Occipital lobe (tissue), 2 donors: ENCODE results near the gene ZNF557. TPM values are rescaled to one million over a fixed set of nuclear protein-coding genes. Genes with fewer than 3 reads are reported as not detected.

ENCODE experiments used
- DNase-seq: peaks from one replicate; lab custom pipeline; 2025; lab: John Stamatoyannopoulos, UW
- total RNA-seq: library from RNA; depleted of rRNA; stranded (reverse); fragments of >200 nt; gene quantifications from one replicate; pipeline ENCODE4 v1.2.3, GENCODE V29; 2014

The ZNF557 gene
- total RNA-seq, 1 donor from 2014 or later, result 40.9 TPM

DNA sequence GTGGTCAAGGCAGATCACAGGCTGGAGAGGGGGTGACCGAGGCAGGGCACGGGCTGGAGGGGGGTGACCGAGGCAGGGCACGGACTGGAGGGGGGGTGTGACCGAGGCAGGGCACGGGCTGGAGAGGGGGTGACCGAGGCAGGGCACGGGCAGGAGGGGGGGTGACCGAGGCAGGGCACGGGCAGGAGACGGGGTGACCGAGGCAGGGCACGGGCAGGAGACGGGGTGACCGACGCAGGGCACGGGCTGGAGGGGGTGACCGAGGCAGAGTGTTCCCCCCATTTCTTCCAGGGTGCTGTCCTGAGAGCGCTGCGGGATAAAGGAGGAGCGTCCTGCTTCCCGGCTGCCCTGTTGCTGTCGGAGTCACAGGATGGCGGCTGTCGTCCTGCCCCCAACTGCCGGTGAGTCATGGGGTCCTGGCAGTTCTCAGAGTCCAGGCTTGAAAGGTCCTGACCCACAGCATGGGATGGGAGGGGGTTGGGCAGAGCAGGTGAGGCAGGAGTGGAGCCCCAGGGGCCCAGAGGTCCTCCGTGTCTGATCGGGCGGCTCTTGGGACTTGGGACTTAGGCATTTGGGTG lies 5.3 kb downstream of the ZNF557 start:
- DNase-seq, result no peak

DNA sequence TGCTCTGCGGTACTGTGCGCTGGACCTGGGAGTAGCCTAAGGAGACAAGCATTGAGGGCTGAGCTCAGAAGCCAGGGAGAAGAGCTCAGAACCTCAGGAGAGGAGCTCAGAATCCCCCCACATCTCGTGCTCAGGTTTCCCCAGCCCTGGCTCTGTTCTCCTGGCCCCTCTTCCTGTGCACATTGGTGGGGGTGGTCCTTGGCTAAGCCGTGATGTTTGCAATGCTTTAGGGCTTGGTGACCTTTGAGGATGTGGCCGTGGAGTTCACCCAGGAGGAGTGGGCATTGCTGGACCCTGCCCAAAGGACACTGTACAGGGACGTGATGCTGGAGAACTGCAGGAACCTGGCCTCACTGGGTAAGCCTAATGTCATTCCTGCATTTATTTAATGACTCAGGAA lies 6.6 kb downstream of the ZNF557 start:
- no peak for DNase-seq

DNA sequence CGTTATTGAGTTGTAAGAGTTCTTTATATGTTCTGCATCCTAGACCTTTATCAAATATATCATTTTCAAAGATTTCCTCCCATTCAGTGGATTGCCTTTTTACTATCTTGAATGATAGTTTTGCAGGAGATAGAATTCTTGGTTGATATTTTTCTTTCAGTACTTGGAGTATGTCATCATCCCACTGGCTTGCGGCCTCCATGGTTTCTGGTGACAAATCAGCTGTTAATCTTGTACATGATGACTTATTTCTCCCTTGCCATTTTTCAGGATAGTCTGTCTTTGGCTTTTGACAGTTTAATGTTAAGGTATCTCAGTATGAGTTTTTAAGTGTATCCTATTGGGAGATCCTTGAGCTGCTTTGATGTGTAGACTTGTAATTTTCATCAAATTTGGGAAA lies 8.5 kb downstream of the ZNF557 start:
- DNase-seq, result no peak

DNA sequence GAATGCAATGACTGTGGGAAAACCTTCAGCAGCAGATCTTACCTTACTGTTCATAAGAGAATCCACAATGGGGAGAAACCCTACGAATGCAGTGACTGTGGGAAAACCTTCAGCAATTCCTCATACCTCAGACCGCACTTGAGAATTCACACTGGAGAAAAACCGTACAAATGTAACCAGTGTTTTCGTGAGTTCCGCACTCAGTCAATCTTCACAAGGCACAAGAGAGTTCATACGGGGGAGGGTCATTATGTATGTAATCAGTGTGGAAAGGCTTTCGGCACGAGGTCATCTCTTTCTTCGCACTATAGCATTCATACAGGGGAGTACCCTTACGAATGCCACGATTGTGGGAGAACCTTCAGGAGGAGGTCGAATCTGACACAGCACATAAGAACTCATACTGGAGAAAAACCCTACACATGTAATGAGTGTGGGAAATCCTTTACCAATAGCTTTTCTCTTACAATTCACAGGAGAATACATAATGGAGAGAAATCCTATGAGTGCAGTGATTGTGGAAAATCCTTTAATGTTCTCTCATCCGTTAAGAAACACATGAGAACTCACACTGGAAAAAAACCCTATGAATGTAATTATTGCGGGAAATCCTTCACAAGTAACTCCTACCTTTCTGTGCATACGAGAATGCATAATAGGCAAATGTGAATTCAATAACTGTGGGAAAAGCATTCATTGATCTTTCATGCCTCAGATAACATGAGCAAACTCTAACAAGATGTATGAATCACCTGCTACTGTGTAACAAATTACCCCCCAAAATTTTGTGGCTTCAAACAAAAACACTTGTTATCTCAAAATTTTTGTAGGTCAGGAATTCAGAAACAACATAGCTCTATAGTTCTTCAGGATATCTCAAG lies 13.8 kb downstream of the ZNF557 start:
- DNase-seq, result no peak

DNA sequence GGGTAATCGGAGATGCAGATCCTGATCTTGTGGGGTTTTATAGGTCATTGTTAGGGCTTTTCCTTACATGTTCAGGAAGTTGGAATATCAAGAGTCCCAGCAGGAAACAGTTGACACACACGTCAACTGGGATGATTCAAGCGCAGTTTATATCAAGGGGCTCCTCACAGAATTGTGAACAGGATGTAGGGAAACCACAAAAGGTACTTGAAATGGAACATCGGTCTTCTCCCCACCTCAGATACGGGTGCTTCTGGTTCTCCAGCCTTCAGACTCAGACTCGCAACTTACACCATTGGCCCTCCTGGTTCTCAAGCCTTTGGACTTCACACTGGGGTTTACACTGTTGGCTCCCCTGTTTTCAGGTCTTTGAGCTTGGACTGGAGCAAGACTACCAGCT lies 19.5 kb downstream of the ZNF557 start:
- no peak for DNase-seq

DNA sequence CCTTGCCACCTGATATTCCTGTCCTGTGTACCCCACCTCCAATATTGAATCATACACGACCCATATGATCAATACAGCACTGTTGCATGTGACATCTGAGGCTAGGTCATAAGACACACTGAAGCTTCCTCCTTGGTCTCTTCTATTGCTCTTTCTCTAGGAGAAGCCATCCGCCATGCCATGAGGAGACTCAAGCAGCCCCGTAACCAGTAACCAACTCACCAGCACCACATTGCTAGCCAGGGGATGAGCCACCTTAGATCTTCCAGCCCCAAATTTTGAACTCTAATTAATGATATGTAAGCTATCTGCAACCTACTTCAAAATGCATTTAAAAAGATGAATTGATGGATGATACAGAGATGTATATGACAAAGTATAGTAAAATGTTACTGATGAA lies 28.6 kb downstream of the ZNF557 start:
- DNase-seq, result no peak

DNA sequence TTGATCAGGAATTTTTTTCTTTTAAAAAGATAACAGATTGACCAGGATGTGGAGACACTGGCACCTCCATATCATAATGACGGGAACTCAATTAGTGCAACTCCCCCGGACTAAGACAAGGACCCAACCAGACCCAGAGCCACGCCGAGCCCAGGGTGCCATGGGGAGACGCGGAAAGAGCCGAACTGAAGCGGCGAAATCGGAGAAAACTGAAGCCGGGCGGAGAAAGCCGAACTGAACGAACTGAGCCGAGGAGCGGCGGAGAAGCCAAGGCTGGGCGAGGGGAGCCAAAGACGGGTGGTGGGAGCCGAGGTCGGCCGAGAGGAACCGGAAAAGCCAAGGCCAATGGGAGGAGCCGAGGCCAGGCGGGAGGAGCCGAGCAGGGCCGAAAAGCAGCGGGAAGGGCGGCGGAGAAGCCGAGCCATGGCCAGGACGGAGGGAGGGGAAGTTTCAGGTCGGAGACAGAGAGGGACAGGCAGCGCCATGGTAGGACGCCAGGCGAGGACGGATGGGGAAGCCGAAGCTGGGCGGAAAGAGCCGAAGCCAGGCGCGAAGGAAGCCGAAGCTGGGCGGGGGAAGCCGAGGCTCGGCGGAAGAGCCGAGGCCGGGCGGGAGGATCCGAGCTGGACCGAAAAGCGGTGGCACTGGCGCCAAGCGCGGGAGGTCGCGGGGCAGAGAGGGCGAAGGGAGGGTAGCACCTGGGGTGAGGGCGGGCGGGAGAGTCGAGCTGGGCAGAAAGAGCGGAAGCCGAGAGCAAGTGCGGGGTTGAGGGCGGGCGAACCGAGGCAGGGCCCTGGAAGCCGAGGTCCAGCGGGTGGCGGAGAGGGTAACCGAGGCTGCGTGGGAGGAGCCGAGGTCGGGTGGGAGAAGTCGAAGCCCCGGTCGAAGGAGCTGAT lies 29.4 kb downstream of the ZNF557 start:
- DNase-seq, result peak; percentile 87

DNA sequence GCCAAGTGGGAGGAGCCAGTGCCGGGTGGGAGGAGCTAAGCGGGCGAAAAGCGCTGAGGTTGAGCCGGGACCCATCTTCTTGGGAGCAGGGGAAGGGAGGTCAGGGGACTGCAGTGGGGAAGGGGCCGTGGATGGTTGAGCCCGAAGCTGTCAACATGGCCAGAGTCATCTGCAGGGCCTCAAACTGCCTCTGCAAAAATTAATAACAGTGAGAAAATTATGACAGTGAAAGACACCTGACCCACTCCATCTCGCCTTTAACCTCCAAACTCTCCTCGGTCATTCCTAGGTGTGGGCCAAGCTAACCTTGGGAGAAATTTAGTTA lies 30.1 kb downstream of the ZNF557 start:
- no peak for DNase-seq

DNA sequence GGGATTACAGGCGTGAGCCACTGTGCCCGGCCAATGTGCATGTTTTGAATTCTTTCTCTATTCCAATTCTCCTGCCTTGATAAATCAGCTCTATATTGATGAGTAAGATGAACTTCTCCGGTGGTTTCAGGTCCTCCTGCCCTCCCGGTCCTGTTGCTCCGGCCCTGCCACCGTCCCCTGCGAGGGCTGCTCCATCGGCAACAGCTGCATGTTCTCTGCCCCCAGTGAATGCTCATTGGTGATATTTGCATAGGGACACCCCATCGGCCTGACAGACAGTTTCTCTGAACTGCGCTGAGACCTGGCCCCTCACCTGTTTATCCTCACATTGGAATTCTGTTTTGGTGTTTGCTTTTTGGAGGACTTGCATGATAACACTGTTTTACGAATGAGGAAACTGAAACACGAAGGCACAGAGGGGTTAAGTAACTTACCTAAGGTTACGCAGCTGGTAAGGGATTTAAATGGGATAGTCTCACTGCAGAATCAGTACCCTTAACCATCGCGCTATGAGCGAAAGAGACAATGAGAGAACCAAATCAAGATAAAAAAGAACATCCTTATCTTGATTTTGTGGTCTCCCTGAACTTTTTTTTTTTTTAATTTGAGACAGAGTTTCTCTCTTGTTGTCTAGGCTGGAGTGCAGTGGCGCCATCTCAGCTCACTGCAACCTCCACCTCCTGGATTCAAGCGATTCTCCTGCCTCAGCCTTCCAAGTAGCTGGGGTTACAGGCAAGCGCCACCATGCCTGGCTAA lies 32.2 kb downstream of the ZNF557 start:
- no peak for DNase-seq

DNA sequence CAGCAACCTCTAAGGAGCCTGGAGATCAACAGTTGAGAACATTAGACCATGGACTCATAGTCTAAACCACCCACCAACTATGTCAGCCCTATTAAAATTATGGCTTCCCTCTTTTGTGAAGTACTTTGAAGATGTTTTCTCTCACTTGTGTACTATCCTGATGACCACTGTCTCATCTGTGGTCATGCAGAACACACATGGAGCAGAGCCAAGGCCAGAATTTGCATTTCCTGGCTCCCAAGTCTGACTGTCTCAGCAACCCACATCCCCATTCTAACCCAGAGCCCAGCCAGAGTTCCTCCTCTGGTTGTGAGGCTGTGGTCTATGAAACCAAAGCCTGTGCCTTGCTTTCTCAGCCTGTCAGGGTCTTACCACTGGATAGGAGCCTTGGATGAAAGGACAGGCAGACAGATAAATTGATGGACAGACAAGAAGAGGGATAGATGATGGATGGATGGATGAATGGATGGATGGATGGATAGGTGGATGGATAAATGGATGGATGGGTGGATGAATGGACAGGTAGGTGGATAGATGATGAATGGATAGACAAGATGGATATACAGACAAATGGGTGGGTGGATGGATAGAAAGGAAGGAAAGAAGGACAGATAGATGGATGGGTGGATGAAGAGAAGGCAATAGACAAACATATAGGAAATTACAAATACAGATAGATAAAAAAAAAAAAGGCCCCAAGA lies 35.4 kb downstream of the ZNF557 start:
- no peak for DNase-seq

DNA sequence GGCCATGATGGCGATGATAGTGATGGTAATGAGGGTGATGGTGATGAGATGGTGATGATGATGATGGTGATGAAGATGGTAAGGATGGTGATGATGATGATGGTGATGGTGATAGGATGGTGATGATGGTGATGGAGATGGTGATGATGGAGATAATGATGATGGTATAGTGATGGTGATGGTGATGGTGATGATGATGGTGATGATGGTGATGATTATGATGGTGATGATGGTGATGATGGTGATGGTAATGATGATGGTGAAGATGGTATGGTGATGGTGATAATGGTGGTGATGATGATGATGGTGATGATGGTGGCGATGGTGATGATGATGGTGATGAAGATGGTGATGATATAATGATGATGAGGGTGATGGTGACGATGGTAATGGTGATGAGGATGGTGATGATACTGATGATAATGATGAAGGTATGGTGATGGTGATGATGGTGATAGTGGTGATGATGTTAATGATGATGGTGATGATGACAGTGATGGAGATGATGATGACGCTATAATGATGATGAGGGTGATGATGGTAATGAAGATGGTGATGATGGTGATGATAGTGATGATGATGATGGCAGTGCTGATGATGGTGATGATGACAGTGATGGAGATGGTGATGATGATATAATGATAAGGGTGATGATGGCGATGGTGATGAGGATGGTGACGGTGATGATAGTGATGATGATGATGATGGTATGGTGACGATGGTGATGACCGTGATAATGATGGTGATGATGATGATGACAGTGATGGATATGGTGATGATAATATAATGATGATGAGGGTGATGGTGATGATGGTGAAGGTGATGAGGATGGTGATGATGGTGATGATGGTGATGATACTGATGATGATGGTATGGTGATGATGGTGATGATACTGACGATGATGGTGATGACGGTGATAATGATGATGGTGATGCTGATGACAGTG lies 37.5 kb downstream of the ZNF557 start:
- DNase-seq, result no peak

DNA sequence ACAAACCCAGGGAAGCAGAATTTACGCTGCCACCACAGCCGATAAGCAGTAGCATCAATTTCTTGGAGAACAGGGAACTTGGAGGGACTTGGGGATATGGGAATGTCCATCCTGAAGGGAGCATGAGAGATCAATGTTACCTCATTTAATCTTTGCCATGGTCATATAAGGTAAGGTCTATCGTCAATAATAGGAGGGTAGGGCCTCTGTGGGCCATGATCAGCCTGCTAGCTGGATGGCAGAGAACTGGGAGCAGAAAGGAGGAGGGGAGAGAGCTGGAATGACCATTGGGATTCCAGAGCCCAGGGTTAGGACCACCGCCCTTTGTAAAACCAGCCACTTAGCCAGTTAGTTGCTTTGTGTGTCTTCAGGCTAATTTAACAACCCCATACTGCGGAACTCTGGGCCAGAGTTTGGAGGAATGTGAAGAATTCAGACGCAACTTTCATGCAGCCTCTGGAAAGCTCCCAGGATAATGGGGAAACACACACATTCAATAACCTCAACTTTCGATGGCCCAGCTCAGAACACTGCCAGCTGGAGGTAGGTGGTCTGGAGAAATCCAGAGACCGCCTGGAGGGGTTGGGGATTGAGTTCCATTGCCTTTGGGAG lies 40.3 kb downstream of the ZNF557 start:
- DNase-seq, result no peak

DNA sequence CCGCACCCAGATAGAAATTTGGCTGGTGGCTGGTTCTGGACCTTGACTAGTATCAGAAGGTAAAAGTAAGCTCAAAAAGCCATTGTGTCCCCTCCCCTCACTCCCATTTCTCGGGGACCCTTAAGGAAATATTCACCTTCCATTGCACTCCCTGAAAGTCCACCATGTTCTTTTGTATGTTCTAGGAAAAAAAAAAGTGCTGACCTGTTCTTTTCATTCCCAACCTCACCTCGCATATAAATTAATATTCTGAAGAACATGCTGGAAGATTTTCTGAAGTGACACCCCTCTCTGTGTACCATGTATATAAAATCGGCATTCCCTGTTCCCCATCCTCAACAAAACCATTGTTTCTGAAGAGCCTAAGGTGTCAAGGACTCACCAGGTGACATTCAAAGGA lies 43.2 kb downstream of the ZNF557 start:
- DNase-seq, result no peak

DNA sequence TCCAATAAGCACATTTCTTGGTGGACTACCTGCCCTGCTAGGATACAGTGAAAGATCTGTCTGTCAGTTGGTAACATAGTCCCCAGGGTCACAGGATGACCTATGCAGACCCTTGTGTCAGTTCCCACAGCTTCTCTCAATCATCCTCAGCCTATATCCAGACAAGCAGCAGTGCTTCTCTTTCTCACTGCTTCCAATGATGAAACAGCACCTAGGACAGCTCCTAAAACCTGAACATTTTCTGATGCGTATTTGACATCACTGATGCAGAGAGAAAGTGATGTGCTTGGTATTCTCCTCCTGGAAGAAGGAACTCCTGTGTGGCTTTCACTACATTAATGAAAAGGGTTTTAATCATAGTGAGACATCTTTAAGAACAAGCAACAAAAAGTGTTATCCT lies 43.7 kb downstream of the ZNF557 start:
- DNase-seq, result no peak

DNA sequence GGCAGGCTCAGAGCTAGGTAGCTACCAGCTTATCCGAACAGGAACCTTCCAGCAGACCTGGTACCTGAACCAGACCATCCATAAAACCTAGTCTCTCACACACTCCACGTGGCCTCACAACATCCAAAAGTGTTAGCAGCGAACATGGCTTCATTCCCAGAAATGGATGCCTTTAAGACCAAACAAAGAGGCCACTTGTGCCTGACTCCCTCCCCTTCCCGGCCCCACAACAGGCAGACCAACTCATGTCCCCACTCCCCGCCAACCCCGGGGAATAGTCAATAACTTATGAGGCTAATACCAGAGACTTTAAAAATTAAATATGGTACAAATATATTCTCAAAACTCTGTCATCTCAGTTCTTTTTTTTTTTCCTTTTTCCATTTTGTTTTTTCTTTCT lies 46.2 kb downstream of the ZNF557 start:
- peak; percentile 32 for DNase-seq

DNA sequence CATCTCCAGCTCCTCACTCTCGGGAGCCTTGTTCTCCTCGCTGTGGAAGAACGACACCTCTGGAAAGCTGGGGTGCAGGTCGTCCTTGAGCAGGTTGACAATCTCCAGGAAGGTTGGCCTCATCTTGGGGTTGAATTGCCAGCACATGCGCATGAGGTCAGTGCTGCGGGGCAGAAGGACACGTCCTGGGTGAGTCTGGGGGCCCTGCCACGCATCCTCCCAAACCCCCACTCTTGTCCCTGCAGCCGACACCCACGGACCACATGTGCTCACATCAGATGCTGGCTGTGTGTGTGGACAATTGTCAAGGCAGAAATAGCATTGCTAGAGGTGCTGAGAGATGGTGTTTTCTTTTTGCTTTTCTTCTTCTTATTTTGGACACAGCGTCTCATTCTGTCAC lies 47.7 kb downstream of the ZNF557 start:
- no peak for DNase-seq

DNA sequence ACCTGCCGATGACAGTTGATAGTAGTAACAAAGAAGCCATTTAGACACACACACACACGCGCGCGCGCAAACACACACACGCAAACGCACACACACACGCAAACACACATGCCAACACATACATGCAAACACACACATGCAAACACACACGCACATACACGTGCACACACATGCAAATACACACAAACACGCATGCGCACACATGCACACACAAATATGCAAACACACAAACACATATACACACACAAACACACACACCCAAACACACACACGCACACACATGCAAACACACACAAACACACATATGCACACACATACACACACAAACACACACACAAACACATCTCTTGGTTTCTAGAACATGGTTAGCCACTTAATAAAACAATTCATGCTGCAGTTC lies 50.1 kb downstream of the ZNF557 start:
- DNase-seq, result no peak

DNA sequence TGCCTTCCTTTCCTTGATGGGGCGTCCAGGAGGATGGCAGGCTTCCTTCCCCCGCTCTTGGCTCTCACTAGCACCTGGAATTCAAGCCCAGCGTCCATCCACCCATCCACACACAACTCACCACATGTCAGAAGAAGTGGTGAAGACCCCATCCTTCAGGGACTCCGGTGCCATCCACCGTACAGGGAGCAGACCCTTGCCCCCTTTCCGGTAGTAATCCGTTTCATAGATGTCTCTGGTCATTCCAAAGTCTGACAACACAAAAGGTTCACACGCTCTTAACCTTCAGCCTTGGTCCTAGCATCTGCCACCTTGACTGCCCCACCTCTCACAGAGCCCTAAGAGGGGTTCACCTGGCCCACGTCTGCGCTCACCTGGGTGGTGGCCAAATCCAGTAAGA lies 51.0 kb downstream of the ZNF557 start:
- no peak for DNase-seq

DNA sequence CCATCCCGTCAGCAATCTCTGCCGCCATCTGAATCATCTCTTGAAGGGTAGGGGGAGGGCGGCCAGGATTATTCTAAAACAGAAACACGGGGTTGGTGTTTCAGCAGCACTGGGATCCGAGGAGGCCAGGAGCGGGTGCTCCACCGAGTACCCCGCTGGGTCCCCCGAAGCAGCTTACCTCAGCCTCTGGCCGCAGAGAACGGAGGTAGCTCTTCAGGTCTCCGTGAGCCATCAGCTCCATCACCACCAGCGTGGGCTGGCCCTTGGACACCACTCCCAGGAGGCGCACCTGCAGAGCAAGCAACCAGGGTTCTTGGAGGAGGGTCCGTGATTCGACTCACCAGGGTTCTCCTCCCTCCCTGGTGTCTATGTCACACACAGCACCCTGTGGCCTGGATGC lies 53.2 kb downstream of the ZNF557 start:
- DNase-seq, result no peak
